HCT116 (cell line): ENCODE measurements around the gene UBAP1L. TPM values are rescaled to one million over a fixed set of nuclear protein-coding genes. Genes with fewer than 3 reads are reported as not detected.

Experiments used
- ATAC-seq: fragments of 200-7000 bp; cut with Tn5 transposase; 2 replicates; pipeline ENCODE4 v1.9.1; 2020; ENCODE audit warnings: mild to moderate bottlenecking, moderate library complexity
- BruUV-seq: library from RNA; stranded (reverse); fragments of 400-500 nt; replicated peaks from 2 replicates; lab custom pipeline; 2021; lab: Mats Ljungman, UMichigan
- CTCF ChIA-PET: fragments of 300-600 bp; sonication (Branson Sonifier 250); formaldehyde crosslinking; loops from one replicate; lab custom pipeline; 2021; ENCODE audit warnings: antibody characterized with exemption; lab: Charles Lee
- POLR2A ChIA-PET: fragments of 300-600, 350-600 bp; sonication (Branson Sonifier 250); formaldehyde crosslinking; loops from one replicate; lab custom pipeline; 2021; ENCODE audit warnings: antibody characterized with exemption; lab: Charles Lee
- RAD21 ChIA-PET, 2 experiments: fragments of 300-600 bp; sonication (Branson Sonifier 250); formaldehyde crosslinking; loops; one replicate each; lab custom pipeline; 2023; ENCODE audit warnings: low total read pairs in 2 of 2; ENCODE audit not compliant: uncharacterized antibody in 2 of 2, unreplicated experiment in 2 of 2, low non-redundant PET in 1 of 2; lab: Charles Lee
- DNase-seq: peaks from one replicate; pipeline ENCODE4 v3.0.0-alpha.2; 2010; ENCODE audit warnings: low read depth, low spot score
- H2AFZ ChIP-seq: fragments of 200-600 bp; shearing (Covaris generic), sonication (generic); 2 replicates; pipeline ENCODE4 v1.6.1; 2017; ENCODE audit warnings: low read depth, mixed run types, mixed read lengths, antibody characterized with exemption, low read length; ENCODE audit not compliant: poor library complexity, severe bottlenecking
- H3K27ac ChIP-seq: 2 replicates; pipeline ENCODE4 v1.5.1; 2012; ENCODE audit warnings: low read depth, low read length
- H3K27me3 ChIP-seq: fragments of 200-600 bp; sonication (generic); 2 replicates; pipeline ENCODE4 v1.6.1; 2016; ENCODE audit warnings: mixed run types, low read length, mixed read lengths; ENCODE audit not compliant: insufficient read depth
- H3K36me3 ChIP-seq, 2 experiments: fragments of 200-500 bp in 1 of 2; fragments of 200-600 bp in 1 of 2; sonication (Bioruptor generic) in 1 of 2; sonication (generic) in 1 of 2; 2 replicates each; pipeline versions ENCODE4 v1.5.1 to v1.6.1; 2014 to 2016; ENCODE audit warnings: low read length in 2 of 2, inconsistent platforms in 1 of 2, mixed read lengths in 1 of 2, mixed run types in 1 of 2; ENCODE audit not compliant: insufficient read depth in 2 of 2, control insufficient read depth in 1 of 2
- H3K4me1 ChIP-seq, 2 experiments: fragments of 200-600 bp in 1 of 2; sonication (generic) in 1 of 2; 2 replicates each; pipeline versions ENCODE4 v1.5.1 to v1.6.1; 2012 to 2017; ENCODE audit warnings: low read length in 2 of 2, inconsistent platforms in 1 of 2, mild to moderate bottlenecking in 1 of 2, mixed read lengths in 1 of 2, mixed run types in 1 of 2, moderate library complexity in 1 of 2; ENCODE audit not compliant: insufficient read depth in 2 of 2, control insufficient read depth in 1 of 2
- H3K4me2 ChIP-seq: fragments of 200-600 bp; sonication (generic); 2 replicates; pipeline ENCODE4 v1.6.1; 2017; ENCODE audit warnings: mixed run types, low read length, mixed read lengths
- H3K4me3 ChIP-seq, 2 experiments: fragments of 200-600 bp in 1 of 2; sonication (generic) in 1 of 2; replicated peaks in 1 of 2; 2 replicates each; pipeline ENCODE4 v1.5.1; 2011 to 2016; ENCODE audit warnings: low read length in 2 of 2, control low read depth in 1 of 2, low read depth in 1 of 2, mild to moderate bottlenecking in 1 of 2, mixed read lengths in 1 of 2, mixed run types in 1 of 2
- H3K79me2 ChIP-seq: fragments of 200-600 bp; sonication (generic); 2 replicates; pipeline ENCODE4 v1.6.1; 2017; ENCODE audit warnings: mild to moderate bottlenecking, mixed run types, low read length, moderate library complexity, mixed read lengths; ENCODE audit not compliant: insufficient read depth
- H3K9ac ChIP-seq: fragments of 200-600 bp; sonication (generic); 2 replicates; pipeline ENCODE4 v1.6.1; 2016; ENCODE audit warnings: low read length, mixed read lengths
- H3K9me2 ChIP-seq: fragments of 200-600 bp; sonication (generic), shearing (Covaris generic); 2 replicates; pipeline ENCODE4 v1.6.1; 2017; ENCODE audit warnings: mixed run types, mild to moderate bottlenecking, moderate library complexity; ENCODE audit not compliant: insufficient read depth
- H3K9me3 ChIP-seq, 2 experiments: fragments of 200-500 bp in 1 of 2; fragments of 200-600 bp in 1 of 2; sonication (Bioruptor generic) in 1 of 2; sonication (generic) in 1 of 2; 2 replicates each; pipeline ENCODE4 v1.6.1; 2014 to 2017; ENCODE audit warnings: low read length in 2 of 2, mixed read lengths in 2 of 2, inconsistent platforms in 1 of 2, low read depth in 1 of 2, mild to moderate bottlenecking in 1 of 2, mixed run types in 1 of 2, moderate library complexity in 1 of 2; ENCODE audit not compliant: control insufficient read depth in 1 of 2, insufficient read depth in 1 of 2
- H4K20me1 ChIP-seq: fragments of 200-600 bp; sonication (generic), shearing (Covaris generic); 2 replicates; pipeline ENCODE4 v1.6.1; 2017; ENCODE audit warnings: mixed run types, mild to moderate bottlenecking, moderate library complexity; ENCODE audit not compliant: insufficient read depth
- CBX3 ChIP-seq: IDR thresholded peaks from 2 replicates; pipeline ENCODE4 v1.6.1; 2012; ENCODE audit warnings: low read depth
- EZH2 ChIP-seq: fragments of 200-600 bp; sonication (generic); IDR thresholded peaks from 2 replicates; pipeline ENCODE4 v1.6.1; 2017; ENCODE audit warnings: antibody characterized with exemption, mixed run types
- EZH2phosphoT487 ChIP-seq: fragments of 200-600 bp; IDR thresholded peaks from 2 replicates; pipeline ENCODE4 v1.6.1; 2018; ENCODE audit warnings: antibody characterized with exemption, borderline replicate concordance
- FOSL1 ChIP-seq: IDR thresholded peaks from 2 replicates; pipeline ENCODE4 v1.6.1; 2012; ENCODE audit warnings: low read depth
- JUND ChIP-seq: IDR thresholded peaks from 2 replicates; pipeline ENCODE4 v1.6.1; 2012
- POLR2A ChIP-seq: IDR thresholded peaks from 2 replicates; pipeline ENCODE4 v1.7.0; 2011; ENCODE audit warnings: borderline replicate concordance; ENCODE audit not compliant: insufficient read depth, insufficient read length; ENCODE audit errors: extremely low read depth
- POLR2AphosphoS5 ChIP-seq: IDR thresholded peaks from 2 replicates; pipeline ENCODE4 v1.6.1; 2011; ENCODE audit warnings: mild to moderate bottlenecking, low read depth, low read length, moderate library complexity
- RAD21 ChIP-seq: IDR thresholded peaks from 2 replicates; pipeline ENCODE4 v1.6.1; 2012; ENCODE audit warnings: low read depth, mild to moderate bottlenecking
- SIN3A ChIP-seq: IDR thresholded peaks from 2 replicates; pipeline ENCODE4 v1.6.1; 2012; ENCODE audit warnings: low read depth
- SP1 ChIP-seq: IDR thresholded peaks from 2 replicates; pipeline ENCODE4 v1.6.1; 2012; ENCODE audit warnings: low read depth
- SRF ChIP-seq: IDR thresholded peaks from 2 replicates; pipeline ENCODE4 v1.6.1; 2012; ENCODE audit warnings: low read depth
- YY1 ChIP-seq: IDR thresholded peaks from 2 replicates; pipeline ENCODE4 v1.6.1; 2011; ENCODE audit warnings: low read length, low read depth, moderate library complexity, mild to moderate bottlenecking; ENCODE audit not compliant: insufficient replicate concordance; ENCODE audit errors: extremely low read depth
- intact Hi-C: fragments of 100-400 bp; cut with micrococcal nuclease; formaldehyde crosslinking; loops from 2 replicates; pipeline ENCODE4 v1.10.0; 2022
- total RNA-seq: library from RNA; stranded (reverse); gene quantifications from one replicate; pipeline ENCODE4 v1.2.1, GENCODE V29; 2021; ENCODE audit not compliant: unreplicated experiment
- TF ChIP-seq, protein P1 (sequence below): IDR thresholded peaks from 2 replicates; pipeline ENCODE4 v1.6.1; 2011; ENCODE audit warnings: mild to moderate bottlenecking, low read length, moderate library complexity; ENCODE audit not compliant: insufficient replicate concordance; ENCODE audit errors: extremely low read depth

The UBAP1L gene
- total RNA-seq, 1 experiment from 2014 or later, result 4.0 TPM

DNA sequence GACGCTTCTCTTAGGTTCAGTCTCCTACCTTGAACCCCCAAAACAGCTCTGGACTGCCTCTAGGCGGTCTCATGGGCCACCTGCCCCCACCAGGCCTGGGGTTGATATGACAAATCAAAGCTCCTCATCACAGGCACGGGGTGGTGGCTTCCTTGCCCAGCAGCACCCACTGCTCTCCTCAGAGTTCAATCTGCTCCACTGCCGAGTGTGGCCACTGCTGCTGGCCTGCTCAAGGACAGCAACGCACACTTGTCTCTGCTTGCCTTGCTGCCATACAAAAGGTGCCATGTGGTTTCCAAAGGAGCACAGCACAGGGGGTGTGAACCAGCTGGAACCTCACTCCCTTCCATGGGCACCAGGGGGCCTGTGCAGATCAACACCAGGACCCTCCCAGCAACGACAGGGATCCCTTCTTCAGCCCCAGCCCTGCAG, 28.3 kb downstream of the UBAP1L start:
- no peak for DNase-seq
- no peaks in the 10 kb centered on the region for H3K9me2 ChIP-seq
- BruUV-seq, result no TSS peak
- POLR2A ChIA-PET, result interaction anchor here (1.7 kb wide), 1 partner anchor 9 kb away, joined by 3 read pairs; no protein-coding TSS in a partner anchor
- TF ChIP-seq SP1, result no peak
- no peak for TF ChIP-seq EZH2
- TF ChIP-seq SIN3A, result no peak
- TF ChIP-seq EZH2phosphoT487, result no peak
- no peak for TF ChIP-seq CBX3
- no peak for TF ChIP-seq FOSL1
- no peak for TF ChIP-seq POLR2A
- no peak for TF ChIP-seq RAD21
- TF ChIP-seq, protein P1, sequence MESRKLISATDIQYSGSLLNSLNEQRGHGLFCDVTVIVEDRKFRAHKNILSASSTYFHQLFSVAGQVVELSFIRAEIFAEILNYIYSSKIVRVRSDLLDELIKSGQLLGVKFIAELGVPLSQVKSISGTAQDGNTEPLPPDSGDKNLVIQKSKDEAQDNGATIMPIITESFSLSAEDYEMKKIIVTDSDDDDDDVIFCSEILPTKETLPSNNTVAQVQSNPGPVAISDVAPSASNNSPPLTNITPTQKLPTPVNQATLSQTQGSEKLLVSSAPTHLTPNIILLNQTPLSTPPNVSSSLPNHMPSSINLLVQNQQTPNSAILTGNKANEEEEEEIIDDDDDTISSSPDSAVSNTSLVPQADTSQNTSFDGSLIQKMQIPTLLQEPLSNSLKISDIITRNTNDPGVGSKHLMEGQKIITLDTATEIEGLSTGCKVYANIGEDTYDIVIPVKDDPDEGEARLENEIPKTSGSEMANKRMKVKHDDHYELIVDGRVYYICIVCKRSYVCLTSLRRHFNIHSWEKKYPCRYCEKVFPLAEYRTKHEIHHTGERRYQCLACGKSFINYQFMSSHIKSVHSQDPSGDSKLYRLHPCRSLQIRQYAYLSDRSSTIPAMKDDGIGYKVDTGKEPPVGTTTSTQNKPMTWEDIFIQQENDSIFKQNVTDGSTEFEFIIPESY, result no peak
- TF ChIP-seq JUND, result no peak
- TF ChIP-seq POLR2AphosphoS5, result no peak
- no peak for TF ChIP-seq YY1
- TF ChIP-seq SRF, result no peak
- no peak overlapping the region for H3K9ac ChIP-seq
- H3K4me2 ChIP-seq, result no peak overlapping the region
- no peaks in the 10 kb centered on the region for H4K20me1 ChIP-seq
- CTCF ChIA-PET, result interaction anchor here (0.8 to 2.0 kb wide), 7 partner anchors 8 to 53 kb away, joined by 3 to 7 read pairs (median 5); no protein-coding TSS in a partner anchor
- peak; percentile 65 for ATAC-seq
- H3K79me2 ChIP-seq, result no peaks in the 10 kb centered on the region
- peaks cover 7% of the 10 kb centered on the region; the same call in 1 of the 2 replicates for H3K27me3 ChIP-seq
- H3K36me3 ChIP-seq, result no peaks in the 10 kb centered on the region
- peaks cover 0 to 2% of the 10 kb centered on the region in 2 experiments; a peak in 2 of 4 replicates for H3K4me1 ChIP-seq
- RAD21 ChIA-PET, result no interaction called here
- intact Hi-C loops, result loop anchor here (1.0 kb wide), 1 partner anchor 32 kb away; no protein-coding TSS in a partner anchor
- H2AFZ ChIP-seq, result no peak overlapping the region
- no peak overlapping the region for H3K4me3 ChIP-seq
- H3K9me3 ChIP-seq, result no peaks in the 10 kb centered on the region
- no peak overlapping the region for H3K27ac ChIP-seq
